IMR-90 (cell line): ENCODE results near the gene FOXL3. TPM values are rescaled to one million over a fixed set of nuclear protein-coding genes. Genes with fewer than 3 reads are reported as not detected.

Experiments
- ATAC-seq: fragments of 200-7000 bp; cut with Tn5 transposase; 2 replicates; pipeline ENCODE4 v1.9.1; 2020; ENCODE audit warnings: low read depth, mild to moderate bottlenecking, moderate library complexity
- BruUV-seq: library from RNA; stranded (reverse); fragments of 400-500 nt; replicated peaks from 2 replicates; lab custom pipeline; 2021; lab: Mats Ljungman, UMichigan
- CTCF ChIA-PET: fragments of 300-600 bp; formaldehyde crosslinking; extraction: SDS; loops from one replicate; lab custom pipeline; 2021; ENCODE audit warnings: antibody characterized with exemption; lab: Yijun Ruan, JAX
- POLR2A ChIA-PET: fragments of 300-600 bp; sonication (Branson Sonifier 250); formaldehyde crosslinking; loops from one replicate; lab custom pipeline; 2022; ENCODE audit warnings: antibody characterized with exemption; ENCODE audit not compliant: unreplicated experiment; lab: Charles Lee
- DNase-seq: peaks from one replicate; pipeline ENCODE4 v3.0.0; 2013
- H2AFZ ChIP-seq: replicated peaks from 2 replicates; pipeline ENCODE3; 2013; ENCODE audit warnings: low read length, mild to moderate bottlenecking; ENCODE audit not compliant: poor library complexity
- H2AK5ac ChIP-seq: 2 replicates; pipeline ENCODE4 v1.6.1; 2013; ENCODE audit warnings: low read depth, low read length, inconsistent platforms
- H2AK9ac ChIP-seq: replicated peaks from 2 replicates; pipeline ENCODE3; 2013; ENCODE audit warnings: mild to moderate bottlenecking, low read depth, low read length, moderate library complexity; ENCODE audit not compliant: poor library complexity
- H2BK120ac ChIP-seq: 2 replicates; pipeline ENCODE4 v1.6.1; 2013; ENCODE audit warnings: low read depth, low read length, inconsistent platforms
- H2BK15ac ChIP-seq: 3 replicates; pipeline ENCODE4 v1.6.1; 2013; ENCODE audit warnings: low read depth, low read length, inconsistent platforms
- H2BK20ac ChIP-seq: 2 replicates; pipeline ENCODE4 v1.6.1; 2013; ENCODE audit warnings: low read depth, mild to moderate bottlenecking, inconsistent platforms, low read length, moderate library complexity
- H2BK5ac ChIP-seq: 2 replicates; pipeline ENCODE4 v1.6.1; 2013; ENCODE audit warnings: mild to moderate bottlenecking, low read depth, low read length, inconsistent platforms; ENCODE audit not compliant: poor library complexity, severe bottlenecking
- H3K14ac ChIP-seq: replicated peaks from 2 replicates; pipeline ENCODE4 v1.6.1; 2013; ENCODE audit warnings: low read depth, low read length, inconsistent platforms
- H3K18ac ChIP-seq: 2 replicates; pipeline ENCODE4 v1.6.1; 2013; ENCODE audit warnings: low read depth, low read length, control low read depth
- H3K23ac ChIP-seq: 2 replicates; pipeline ENCODE4 v1.6.1; 2013; ENCODE audit warnings: low read depth, low read length, inconsistent platforms
- H3K27ac ChIP-seq: 2 replicates; pipeline ENCODE4 v1.5.1; 2013; ENCODE audit warnings: mild to moderate bottlenecking, control low read depth, low read length; ENCODE audit not compliant: insufficient read depth
- H3K27me3 ChIP-seq: 2 replicates; pipeline ENCODE4 v1.6.1; 2013; ENCODE audit warnings: low read length; ENCODE audit not compliant: control insufficient read depth, insufficient read depth
- H3K36me3 ChIP-seq: 2 replicates; pipeline ENCODE4 v1.6.1; 2013; ENCODE audit warnings: low read length, mixed read lengths; ENCODE audit not compliant: control insufficient read depth, insufficient read depth
- H3K4ac ChIP-seq: 2 replicates; pipeline ENCODE4 v1.6.1; 2013; ENCODE audit warnings: low read depth, low read length, inconsistent platforms
- H3K4me1 ChIP-seq: 2 replicates; pipeline ENCODE4 v1.6.1; 2013; ENCODE audit warnings: low read length, mixed read lengths; ENCODE audit not compliant: control insufficient read depth, insufficient read depth
- H3K4me2 ChIP-seq: 2 replicates; pipeline ENCODE4 v1.6.1; 2013; ENCODE audit warnings: low read depth, mild to moderate bottlenecking, control low read depth, low read length, moderate library complexity
- H3K4me3 ChIP-seq: 2 replicates; pipeline ENCODE4 v1.5.1; 2013; ENCODE audit warnings: low read depth, mild to moderate bottlenecking, control low read depth, low read length, moderate library complexity; ENCODE audit not compliant: insufficient read depth
- H3K56ac ChIP-seq: 2 replicates; pipeline ENCODE4 v1.6.1; 2013; ENCODE audit warnings: low read length, inconsistent platforms; ENCODE audit not compliant: insufficient read depth; ENCODE audit errors: extremely low read depth
- H3K79me1 ChIP-seq, 2 experiments: 2 replicates each; pipeline ENCODE4 v1.6.1; 2013; ENCODE audit warnings: low read length in 2 of 2, inconsistent platforms in 1 of 2, low read depth in 1 of 2
- H3K9ac ChIP-seq: 2 replicates; pipeline ENCODE4 v1.6.1; 2013; ENCODE audit warnings: low read depth, low read length, control low read depth
- H3K9me1 ChIP-seq: 2 replicates; pipeline ENCODE4 v1.6.1; 2013; ENCODE audit warnings: low read length, inconsistent platforms; ENCODE audit not compliant: insufficient read depth
- H3K9me3 ChIP-seq: 2 replicates; pipeline ENCODE4 v1.6.1; 2013; ENCODE audit warnings: low read length; ENCODE audit not compliant: control insufficient read depth, insufficient read depth
- H4K20me1 ChIP-seq: 2 replicates; pipeline ENCODE4 v1.6.1; 2013; ENCODE audit warnings: low read length, inconsistent platforms; ENCODE audit not compliant: insufficient read depth
- H4K5ac ChIP-seq: 2 replicates; pipeline ENCODE4 v1.6.1; 2013; ENCODE audit warnings: mild to moderate bottlenecking, low read depth, low read length, control low read depth
- H4K8ac ChIP-seq, 2 experiments: 2 replicates each; pipeline ENCODE4 v1.6.1; 2013; ENCODE audit warnings: low read depth in 2 of 2, low read length in 2 of 2, control low read depth in 1 of 2, inconsistent platforms in 1 of 2
- H4K91ac ChIP-seq: 2 replicates; pipeline ENCODE4 v1.6.1; 2013; ENCODE audit warnings: low read depth, low read length, inconsistent platforms; ENCODE audit not compliant: insufficient read depth
- BHLHE40 ChIP-seq: fragments of 150-350 bp; IDR thresholded peaks from 2 replicates; pipeline ENCODE4 v1.6.1; 2016; ENCODE audit warnings: mild to moderate bottlenecking, low read depth, low read length
- CEBPB ChIP-seq: IDR thresholded peaks from 2 replicates; pipeline ENCODE4 v1.6.1; 2012; ENCODE audit warnings: low read depth, low read length, improper control_type of control experiment
- CHD1 ChIP-seq: IDR thresholded peaks from 2 replicates; pipeline ENCODE4 v1.6.1; 2012; ENCODE audit warnings: low read depth, low read length, improper control_type of control experiment
- MXI1 ChIP-seq: IDR thresholded peaks from 2 replicates; pipeline ENCODE4 v1.6.1; 2012; ENCODE audit warnings: low read depth, mild to moderate bottlenecking, low read length, moderate library complexity, borderline replicate concordance
- POLR2A ChIP-seq: IDR thresholded peaks from 2 replicates; pipeline ENCODE4 v1.6.1; 2012; ENCODE audit warnings: mild to moderate bottlenecking, low read depth, low read length
- RAD21 ChIP-seq: IDR thresholded peaks from 2 replicates; pipeline ENCODE4 v1.6.1; 2012; ENCODE audit warnings: low read length, improper control_type of control experiment
- WGBS, 2 experiments: methylation state at CpG; one replicate each; pipeline versions ENCODE4 v1.1.5 to v1.1.7; 2013; ENCODE audit warnings: missing lambda C conversion rate in 2 of 2; ENCODE audit not compliant: insufficient read length in 1 of 2; ENCODE audit errors: extremely low coverage in 2 of 2; 5-methylcytosine and 5-hydroxymethylcytosine counted together
- dilution Hi-C: fragments of 300-500 bp; cut with HindIII; formaldehyde crosslinking; loops from one replicate; pipeline ENCODE4 v1.14.3; 2018; ENCODE audit warnings: low sequenced_read_pairs; ENCODE audit not compliant: unreplicated experiment
- in situ Hi-C: fragments of 300-500 bp; cut with MboI; formaldehyde crosslinking; loops from 3 replicates; pipeline ENCODE4 v1.14.3; 2019; ENCODE audit warnings: low sequenced_read_pairs, inconsistent platforms, mixed read lengths
- intact Hi-C: fragments of 100-400 bp; cut with micrococcal nuclease; formaldehyde crosslinking; loops from 2 replicates; pipeline ENCODE4 v1.10.0; 2022
- polyA plus RNA-seq, 3 experiments: library from polyadenylated mRNA; depleted of rRNA; stranded (reverse); fragments of >200 nt; gene quantifications; 2 replicates each; pipeline ENCODE4 v1.2.3, GENCODE V29; 2012; ENCODE audit warnings: low replicate concordance in 1 of 3
- total RNA-seq: library from RNA; depleted of rRNA; stranded (reverse); fragments of >200 nt; gene quantifications from 2 replicates; pipeline ENCODE4 v1.2.3, GENCODE V29; 2012
- TF ChIP-seq, protein P1 (sequence below): fragments of 150-350 bp; IDR thresholded peaks from 2 replicates; pipeline ENCODE4 v1.6.1; 2016; ENCODE audit warnings: low read depth, mild to moderate bottlenecking, low read length, moderate library complexity, borderline replicate concordance

FOXL3 gene
- total and polyA plus RNA-seq, 2 of the 4 experiments (the other 2 are of a cell fraction): not detected

DNA sequence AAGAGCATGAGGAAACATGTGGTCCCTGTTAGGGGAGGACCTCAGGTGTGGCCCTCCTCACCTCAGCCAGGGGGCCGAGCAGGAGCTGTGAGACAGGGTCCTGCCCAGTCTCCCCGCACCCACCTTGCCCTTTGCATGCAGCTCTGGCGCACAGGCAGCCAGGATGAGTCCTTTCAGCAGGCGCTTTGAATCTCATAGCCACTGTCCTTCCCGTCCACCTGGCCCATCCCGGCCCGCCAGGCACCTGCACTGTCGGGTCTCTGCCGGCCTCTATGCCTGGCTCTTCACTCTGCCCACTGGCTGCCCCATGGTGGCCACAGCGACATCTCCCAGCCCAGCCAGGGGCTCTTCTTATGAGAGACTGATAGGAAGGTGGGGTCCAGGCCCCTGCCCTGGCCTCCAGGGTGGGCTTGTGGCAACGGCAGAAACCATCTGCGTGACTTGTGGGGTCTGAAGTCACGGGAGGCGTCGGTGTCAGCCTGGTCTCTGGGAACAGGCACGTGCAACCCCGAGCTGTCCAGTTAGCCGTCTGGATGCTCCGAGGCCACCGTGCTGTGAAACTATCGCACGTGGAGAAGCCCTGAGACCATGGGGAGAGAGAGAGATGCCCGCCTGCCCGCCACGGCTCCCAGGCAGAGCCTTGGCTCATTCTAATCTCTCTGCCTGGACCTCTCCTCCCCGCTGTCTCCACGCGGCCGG lies 37.4 kb downstream of the FOXL3 start:
- H2BK120ac ChIP-seq: no peak overlapping the region
- no peak for TF ChIP-seq CEBPB
- no peak for TF ChIP-seq MXI1
- no peak for TF ChIP-seq CHD1
- no peak for TF ChIP-seq POLR2A
- no peak for TF ChIP-seq RAD21
- TF ChIP-seq, protein P1, sequence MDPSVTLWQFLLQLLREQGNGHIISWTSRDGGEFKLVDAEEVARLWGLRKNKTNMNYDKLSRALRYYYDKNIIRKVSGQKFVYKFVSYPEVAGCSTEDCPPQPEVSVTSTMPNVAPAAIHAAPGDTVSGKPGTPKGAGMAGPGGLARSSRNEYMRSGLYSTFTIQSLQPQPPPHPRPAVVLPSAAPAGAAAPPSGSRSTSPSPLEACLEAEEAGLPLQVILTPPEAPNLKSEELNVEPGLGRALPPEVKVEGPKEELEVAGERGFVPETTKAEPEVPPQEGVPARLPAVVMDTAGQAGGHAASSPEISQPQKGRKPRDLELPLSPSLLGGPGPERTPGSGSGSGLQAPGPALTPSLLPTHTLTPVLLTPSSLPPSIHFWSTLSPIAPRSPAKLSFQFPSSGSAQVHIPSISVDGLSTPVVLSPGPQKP: no peak
- TF ChIP-seq BHLHE40: no peak
- H3K9me3 ChIP-seq: peaks cover 6% of the 10 kb centered on the region
- H3K9ac ChIP-seq: no peak overlapping the region
- dilution Hi-C loops: no loop called here
- H3K36me3 ChIP-seq: no peaks in the 10 kb centered on the region
- H3K27ac ChIP-seq: no peak overlapping the region
- no peak overlapping the region for H2AK9ac ChIP-seq
- no peak overlapping the region for H3K4me2 ChIP-seq
- no peak overlapping the region for H3K4ac ChIP-seq
- H3K4me3 ChIP-seq: no peak overlapping the region
- H2AK5ac ChIP-seq: no peak overlapping the region
- no peak overlapping the region for H4K91ac ChIP-seq
- WGBS, 2 experiments: 71% methylated on average over 16 of the region's 29 CpGs; no CpG with 5 or more reads in 1 of the 2 experiments
- no peak overlapping the region for H2BK20ac ChIP-seq
- H3K9me1 ChIP-seq: no peaks in the 10 kb centered on the region
- no peak overlapping the region for H3K18ac ChIP-seq
- H4K20me1 ChIP-seq: no peaks in the 10 kb centered on the region
- H4K8ac ChIP-seq: no peak overlapping the region
- H3K23ac ChIP-seq: no peak overlapping the region
- ATAC-seq (no peak), DNase-seq (no peak)
- intact Hi-C loops: no loop called here
- no peak overlapping the region for H2AFZ ChIP-seq
- H4K5ac ChIP-seq: no peak overlapping the region
- no peak overlapping the region for H3K14ac ChIP-seq
- ChIA-PET POLR2A (no interaction called here), CTCF (no interaction called here)
- no peak overlapping the region for H2BK15ac ChIP-seq
- H3K56ac ChIP-seq: no peak overlapping the region
- peaks cover 54% of the 10 kb centered on the region for H3K27me3 ChIP-seq
- in situ Hi-C loops: no loop called here
- H3K4me1 ChIP-seq: no peaks in the 10 kb centered on the region
- H2BK5ac ChIP-seq: no peak overlapping the region
- no TSS peak for BruUV-seq
- no peaks in the 10 kb centered on the region for H3K79me1 ChIP-seq
